GM12891 (cell line): Measurements from ENCODE around the gene NEK10.

Source experiments
- POLR2A ChIP-seq: IDR thresholded peaks from 2 replicates; pipeline ENCODE4 v1.6.1; 2011; ENCODE audit warnings: low read depth, low read length, control low read depth
- POLR2AphosphoS5 ChIP-seq: IDR thresholded peaks from 2 replicates; pipeline ENCODE4 v1.6.1; 2011; ENCODE audit warnings: low read depth, low read length, control low read depth
- POU2F2 ChIP-seq: IDR thresholded peaks from 2 replicates; pipeline ENCODE4 v1.6.1; 2011; ENCODE audit warnings: low read depth, mild to moderate bottlenecking, control low read depth, low read length, moderate library complexity
- SPI1 ChIP-seq: IDR thresholded peaks from 2 replicates; pipeline ENCODE4 v1.6.1; 2011; ENCODE audit warnings: low read depth, low read length, control low read depth
- TAF1 ChIP-seq: IDR thresholded peaks from 2 replicates; pipeline ENCODE4 v1.6.1; 2011; ENCODE audit warnings: low read depth, low read length, control low read depth

- TF ChIP-seq POLR2A (no peak), POLR2AphosphoS5 (no peak), POU2F2 (no peak), SPI1 (no peak), TAF1 (no peak)
Observed at GRCh38 chr3:27356976-27357375, 12.2 kb downstream of the NEK10 start.
